PC-9 (cell line): ENCODE measurements around the gene HDAC10. TPM values are rescaled to one million over a fixed set of nuclear protein-coding genes. Genes with fewer than 3 reads are reported as not detected.
A peak's percentile ranks its signal among the peaks of the same experiment; 100 is the strongest.

Experiments used
- BruUV-seq: library from RNA; stranded (reverse); fragments of 400-500 nt; replicated peaks from 2 replicates; lab custom pipeline; 2021; lab: Mats Ljungman, UMichigan
- CTCF ChIA-PET: fragments of 300-600 bp; sonication (Branson Sonifier 250); formaldehyde crosslinking; loops from one replicate; lab custom pipeline; 2022; ENCODE audit warnings: antibody characterized with exemption; lab: Charles Lee
- POLR2A ChIA-PET: fragments of 300-600 bp; sonication (Branson Sonifier 250); formaldehyde crosslinking; loops from one replicate; lab custom pipeline; 2022; ENCODE audit warnings: antibody characterized with exemption; ENCODE audit not compliant: unreplicated experiment; lab: Charles Lee
- DNase-seq, 2 experiments: peaks; one replicate each; pipeline versions ENCODE4 v3.0.0 to v3.0.0-alpha.2; 2015 to 2022; ENCODE audit warnings: mixed read lengths in 1 of 2
- H2AFZ ChIP-seq: fragments of 200-600 bp; sonication (generic); 2 replicates; pipeline ENCODE4 v1.8.1; 2017; ENCODE audit warnings: antibody characterized with exemption
- H3F3A ChIP-seq: fragments of 200-600 bp; sonication (generic); 2 replicates; pipeline ENCODE4 v1.8.1; 2017; ENCODE audit warnings: antibody characterized with exemption, mild to moderate bottlenecking, low read depth; ENCODE audit not compliant: insufficient read depth
- H3K27ac ChIP-seq: fragments of 200-600 bp; sonication (generic); 2 replicates; pipeline ENCODE4 v1.6.1; 2016; ENCODE audit warnings: mixed run types
- H3K27me3 ChIP-seq: fragments of 200-600 bp; sonication (generic); 2 replicates; pipeline ENCODE4 v1.6.1; 2016; ENCODE audit warnings: low read depth, mixed run types; ENCODE audit not compliant: insufficient read depth
- H3K36me3 ChIP-seq: fragments of 200-600 bp; sonication (generic); 2 replicates; pipeline ENCODE4 v1.6.1; 2016; ENCODE audit warnings: low read depth, mixed run types
- H3K4me1 ChIP-seq: fragments of 200-600 bp; sonication (generic); replicated peaks from 2 replicates; pipeline ENCODE4 v1.6.1; 2016; ENCODE audit warnings: mixed run types; ENCODE audit not compliant: insufficient read depth
- H3K4me2 ChIP-seq: fragments of 200-600 bp; sonication (generic); 2 replicates; pipeline ENCODE4 v1.6.1; 2017; ENCODE audit warnings: mixed run types
- H3K4me3 ChIP-seq: fragments of 200-600 bp; sonication (generic); 2 replicates; pipeline ENCODE4 v1.6.1; 2016; ENCODE audit warnings: mixed run types
- H3K79me2 ChIP-seq: fragments of 200-600 bp; sonication (generic); 2 replicates; pipeline ENCODE4 v1.6.1; 2017; ENCODE audit warnings: low read depth, mixed run types
- H3K9me2 ChIP-seq: fragments of 200-600 bp; sonication (generic); 2 replicates; pipeline ENCODE4 v1.8.1; 2017; ENCODE audit warnings: mild to moderate bottlenecking; ENCODE audit not compliant: insufficient read depth
- H3K9me3 ChIP-seq: fragments of 200-600 bp; sonication (generic); 2 replicates; pipeline ENCODE4 v1.8.1; 2016; ENCODE audit warnings: low read depth; ENCODE audit not compliant: insufficient read depth
- H4K20me1 ChIP-seq: fragments of 200-600 bp; sonication (generic); 2 replicates; pipeline ENCODE4 v1.8.1; 2017; ENCODE audit not compliant: insufficient read depth
- EZH2 ChIP-seq: fragments of 200-600 bp; sonication (generic); IDR thresholded peaks from 2 replicates; pipeline ENCODE4 v1.8.0; 2017; ENCODE audit warnings: antibody characterized with exemption, low read depth
- intact Hi-C: fragments of 100-400 bp; cut with micrococcal nuclease; formaldehyde crosslinking; loops from one replicate; pipeline ENCODE4 v1.10.0; 2022; ENCODE audit not compliant: unreplicated experiment
- total RNA-seq: library from RNA; stranded (reverse); gene quantifications from 2 replicates; pipeline ENCODE4 v1.2.3, GENCODE V29; 2021
- TF ChIP-seq, protein P1 (sequence below): fragments of 200-600 bp; sonication (generic); conservative IDR thresholded peaks from 2 replicates; pipeline ENCODE4 v1.6.1; 2017; ENCODE audit warnings: mixed run types, antibody characterized with exemption, mild to moderate bottlenecking, moderate library complexity

The HDAC10 gene
- total RNA-seq, 1 experiment from 2014 or later, result 80.5 TPM

- no peak within 1 kb of the TSS for H3K27ac ChIP-seq
- no TSS peak for BruUV-seq
- peak within 1 kb of the TSS; percentile 100 for H3K4me2 ChIP-seq
- peak within 1 kb of the TSS; percentile 82 for H3K4me3 ChIP-seq
- no peaks in the 10 kb centered on the region for H3K27me3 ChIP-seq
- no peaks in the 10 kb centered on the region for H3K9me3 ChIP-seq
- H2AFZ ChIP-seq, result peak within 1 kb of the TSS; percentile 80
- TF ChIP-seq, protein P1, sequence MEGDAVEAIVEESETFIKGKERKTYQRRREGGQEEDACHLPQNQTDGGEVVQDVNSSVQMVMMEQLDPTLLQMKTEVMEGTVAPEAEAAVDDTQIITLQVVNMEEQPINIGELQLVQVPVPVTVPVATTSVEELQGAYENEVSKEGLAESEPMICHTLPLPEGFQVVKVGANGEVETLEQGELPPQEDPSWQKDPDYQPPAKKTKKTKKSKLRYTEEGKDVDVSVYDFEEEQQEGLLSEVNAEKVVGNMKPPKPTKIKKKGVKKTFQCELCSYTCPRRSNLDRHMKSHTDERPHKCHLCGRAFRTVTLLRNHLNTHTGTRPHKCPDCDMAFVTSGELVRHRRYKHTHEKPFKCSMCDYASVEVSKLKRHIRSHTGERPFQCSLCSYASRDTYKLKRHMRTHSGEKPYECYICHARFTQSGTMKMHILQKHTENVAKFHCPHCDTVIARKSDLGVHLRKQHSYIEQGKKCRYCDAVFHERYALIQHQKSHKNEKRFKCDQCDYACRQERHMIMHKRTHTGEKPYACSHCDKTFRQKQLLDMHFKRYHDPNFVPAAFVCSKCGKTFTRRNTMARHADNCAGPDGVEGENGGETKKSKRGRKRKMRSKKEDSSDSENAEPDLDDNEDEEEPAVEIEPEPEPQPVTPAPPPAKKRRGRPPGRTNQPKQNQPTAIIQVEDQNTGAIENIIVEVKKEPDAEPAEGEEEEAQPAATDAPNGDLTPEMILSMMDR, result no peak
- no peak for TF ChIP-seq EZH2
- peaks cover 4% of the 10 kb centered on the region for H3K36me3 ChIP-seq
- DNase-seq, result peak in 1 of 2 experiments; percentile 48
- peaks cover 46% of the 10 kb centered on the region for H3K4me1 ChIP-seq
- no peaks in the 10 kb centered on the region for H3K79me2 ChIP-seq
- ChIA-PET POLR2A (interaction anchor here (0.6 kb wide), 1 partner anchor 34 kb away, joined by 3 read pairs; no protein-coding TSS in a partner anchor), CTCF (interaction anchor here (0.7 kb wide), 1 partner anchor 267 kb away, joined by 10 read pairs; no protein-coding TSS in a partner anchor)
- H3K9me2 ChIP-seq, result no peaks in the 10 kb centered on the region
- peaks cover 52% of the 10 kb centered on the region for H3F3A ChIP-seq
- intact Hi-C loops, result loop anchor here (5.0 kb wide), 2 partner anchors 37 to 72 kb away; partner anchors contain the start of genes PLXNB2 and PPP6R2
- H4K20me1 ChIP-seq, result peaks cover 17% of the 10 kb centered on the region
Measured at GRCh38 chr22:50269970-50270665, 19.1 kb upstream of the HDAC10 start, which contains the start of gene MAPK11. TSS of gene MAPK11 (minus strand) at chr22:50270380. CDS start at chr22:50270292, 88 bp downstream.

- intact Hi-C loops, result no loop called here
- Histone ChIP-seq H4K20me1 (peaks cover 14% of the 10 kb centered on the region), H3K4me3 (peak overlapping the region; percentile 82), H3F3A (peaks cover 49% of the 10 kb centered on the region), H3K9me3 (no peaks in the 10 kb centered on the region), H3K4me2 (peak overlapping the region; percentile 100), H3K4me1 (peaks cover 43% of the 10 kb centered on the region), H3K27ac (no peak overlapping the region), H2AFZ (peak overlapping the region; percentile 52; the same call in 1 of the 2 replicates), H3K36me3 (no peaks in the 10 kb centered on the region), H3K27me3 (no peaks in the 10 kb centered on the region), H3K79me2 (no peaks in the 10 kb centered on the region), H3K9me2 (no peaks in the 10 kb centered on the region)
- BruUV-seq, result no TSS peak
- ChIA-PET POLR2A (no interaction called here), CTCF (no interaction called here)
- no peak for DNase-seq
- TF ChIP-seq EZH2, result no peak
- TF ChIP-seq, protein P1, result no peak
Measured at GRCh38 chr22:50269573-50269969, 18.5 kb upstream of the HDAC10 start.

DNA sequence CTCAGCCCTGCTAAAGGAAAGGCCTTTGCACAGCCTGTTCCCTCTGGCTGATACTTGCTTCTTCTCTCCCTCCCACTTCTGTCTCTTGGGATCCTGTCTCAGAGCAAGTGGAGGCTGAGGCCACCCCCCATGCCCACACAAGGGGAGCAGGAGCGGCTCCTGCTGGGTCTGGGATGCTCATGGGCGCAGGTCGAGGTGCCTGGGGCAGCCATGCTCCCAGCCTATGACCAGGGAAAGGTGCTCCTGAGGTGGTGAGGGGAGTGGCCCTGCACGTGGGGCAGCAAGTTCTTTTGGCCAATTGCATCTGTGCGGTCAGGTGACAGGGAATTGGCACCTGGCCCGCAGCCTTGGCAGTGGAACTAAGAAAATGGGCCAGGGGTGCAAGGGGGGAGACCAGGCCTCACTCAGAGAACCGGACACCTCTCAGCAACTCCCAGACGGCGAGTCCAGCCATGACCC is 17.6 kb upstream of the HDAC10 start:
- BruUV-seq, result no TSS peak
- Histone ChIP-seq H4K20me1 (peaks cover 8% of the 10 kb centered on the region; the same call in 1 of the 2 replicates), H3K4me1 (peaks cover 39% of the 10 kb centered on the region), H2AFZ (no peak overlapping the region), H3K79me2 (no peaks in the 10 kb centered on the region), H3K27me3 (no peaks in the 10 kb centered on the region), H3K36me3 (no peaks in the 10 kb centered on the region), H3K4me3 (no peak overlapping the region), H3K27ac (no peak overlapping the region), H3K9me2 (no peaks in the 10 kb centered on the region), H3K4me2 (peak overlapping the region; percentile 100), H3K9me3 (no peaks in the 10 kb centered on the region), H3F3A (peaks cover 42% of the 10 kb centered on the region)
- intact Hi-C loops, result no loop called here
- CTCF ChIA-PET, result no interaction called here
- POLR2A ChIA-PET, result no interaction called here
- no peak for DNase-seq
- TF ChIP-seq, protein P1, result no peak
- no peak for TF ChIP-seq EZH2
